RWPE1 (cell line): ENCODE data around the gene FDX1.
A peak's percentile ranks its signal among the peaks of the same experiment; 100 is the strongest.

ENCODE experiments used
- CTCF ChIA-PET: fragments of 350-600 bp; sonication (Branson Sonifier 250); formaldehyde crosslinking; extraction: SDS; loops from one replicate; lab custom pipeline; 2021; lab: Yijun Ruan, JAX
- POLR2A ChIA-PET: fragments of 400-600 bp; formaldehyde crosslinking; extraction: SDS; loops from one replicate; lab custom pipeline; 2020; ENCODE audit warnings: antibody characterized with exemption; ENCODE audit not compliant: low non-redundant PET; lab: Yijun Ruan, JAX
- DNase-seq: peaks from one replicate; pipeline ENCODE4 v3.0.0; 2012; ENCODE audit warnings: low spot score
- H3K27ac ChIP-seq: fragments of 450-650 bp; 2 replicates; pipeline ENCODE4 v1.5.1; 2017
- CTCF ChIP-seq: fragments of 450-650 bp; conservative IDR thresholded peaks from 2 replicates; pipeline ENCODE4 v1.5.1; 2017; ENCODE audit warnings: low read depth, mild to moderate bottlenecking

FDX1 gene

GRCh38 chr11:110481523-110481922 lies 51.8 kb downstream of the FDX1 start:
- no peak for DNase-seq
- POLR2A ChIA-PET, result no interaction called here
- CTCF ChIA-PET, result no interaction called here

GRCh38 chr11:110486156-110486555 lies 56.4 kb downstream of the FDX1 start:
- POLR2A ChIA-PET, result no interaction called here
- no peak overlapping the region for H3K27ac ChIP-seq
- CTCF ChIA-PET, result no interaction called here

More at GRCh38 chr11:110481523-110481922, 51.8 kb downstream of the FDX1 start:
- TF ChIP-seq CTCF, result no peak
- no peak overlapping the region for H3K27ac ChIP-seq

GRCh38 chr11:110488446-110488845 lies 58.7 kb downstream of the FDX1 start:
- CTCF ChIA-PET, result no interaction called here

More at GRCh38 chr11:110486156-110486555, 56.4 kb downstream of the FDX1 start:
- no peak for DNase-seq
- TF ChIP-seq CTCF, result no peak

GRCh38 chr11:110490886-110491285 lies 61.1 kb downstream of the FDX1 start:
- ChIA-PET CTCF (interaction anchor here (0.7 to 1.5 kb wide), 2 partner anchors 19 to 1371 kb away, joined by 3 to 4 read pairs; no protein-coding TSS in a partner anchor), POLR2A (no interaction called here)
- peak; percentile 71 for DNase-seq
- H3K27ac ChIP-seq, result no peak overlapping the region
- no peak for TF ChIP-seq CTCF

More at GRCh38 chr11:110488446-110488845, 58.7 kb downstream of the FDX1 start:
- no peak overlapping the region for H3K27ac ChIP-seq
- DNase-seq, result no peak
- POLR2A ChIA-PET, result no interaction called here
- TF ChIP-seq CTCF, result no peak

- ChIA-PET POLR2A (no interaction called here), CTCF (interaction anchor here (0.5 to 1.5 kb wide), 2 partner anchors 18 to 604 kb away, joined by 3 to 4 read pairs; no protein-coding TSS in a partner anchor)
- TF ChIP-seq CTCF, result no peak
- no peak overlapping the region for H3K27ac ChIP-seq
- DNase-seq, result no peak
Measured at GRCh38 chr11:110491577-110492320, 62.0 kb downstream of the FDX1 start.

DNA sequence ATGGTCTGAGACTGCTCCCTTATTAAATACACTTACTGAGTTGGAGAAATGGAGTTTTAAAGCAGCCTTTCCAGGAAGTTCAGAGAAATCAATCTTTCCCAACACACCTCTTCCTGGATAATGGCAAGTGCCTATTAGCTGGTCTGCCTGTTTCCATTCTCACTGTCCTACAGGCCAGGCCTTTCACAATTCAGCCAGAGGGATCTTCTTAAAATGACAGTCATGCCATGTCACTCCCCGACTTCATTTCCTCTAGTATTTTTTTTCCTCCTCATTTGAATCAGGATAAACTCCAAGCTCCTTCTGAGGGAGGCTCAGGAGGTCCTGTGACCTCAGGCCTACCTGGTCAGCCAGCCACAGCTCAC lies 62.6 kb downstream of the FDX1 start:
- TF ChIP-seq CTCF, result no peak
- no peak for DNase-seq
- POLR2A ChIA-PET, result no interaction called here
- no peak overlapping the region for H3K27ac ChIP-seq
- CTCF ChIA-PET, result interaction anchor here (0.5 to 1.5 kb wide), 2 partner anchors 18 to 605 kb away, joined by 3 to 4 read pairs; no protein-coding TSS in a partner anchor
